KOPT-K1 (cell line): ENCODE data around the gene RNF213.
"Not testable (repeated sequence)": the region's sequence is repeated elsewhere in the genome, so short reads cannot be mapped to it uniquely, and the experiment has no call there.

Source experiments
- H3K27ac ChIP-seq: fragments of 200-600 bp; sonication (generic); 2 replicates; pipeline ENCODE4 v1.5.1; 2016; ENCODE audit warnings: antibody characterized with exemption, mild to moderate bottlenecking, low read depth, low read length; ENCODE audit not compliant: poor library complexity, severe bottlenecking
- H3K36me3 ChIP-seq: fragments of 200-600 bp; sonication (generic); 2 replicates; pipeline ENCODE4 v1.5.1; 2017; ENCODE audit warnings: antibody characterized with exemption, mild to moderate bottlenecking, low read length, moderate library complexity; ENCODE audit not compliant: insufficient read depth
- H3K9me3 ChIP-seq: fragments of 200-600 bp; sonication (generic); 2 replicates; pipeline ENCODE4 v1.5.1; 2017; ENCODE audit warnings: antibody characterized with exemption, low read length, mild to moderate bottlenecking; ENCODE audit not compliant: insufficient read depth, poor library complexity, severe bottlenecking

Gene RNF213

GRCh38 chr17:80300756-80301155 lies 40.1 kb downstream of the RNF213 start:
- Histone ChIP-seq H3K36me3 (peaks cover 100% of the 10 kb centered on the region), H3K9me3 (peaks cover 45% of the 10 kb centered on the region)
- H3K27ac ChIP-seq, result not testable (repeated sequence)

GRCh38 chr17:80303824-80304223 lies 43.2 kb downstream of the RNF213 start:
- Histone ChIP-seq H3K36me3 (peaks cover 100% of the 10 kb centered on the region), H3K27ac (no peak overlapping the region), H3K9me3 (peaks cover 45% of the 10 kb centered on the region)

- no peak overlapping the region for H3K27ac ChIP-seq
- peaks cover 100% of the 10 kb centered on the region for H3K36me3 ChIP-seq
- peaks cover 11% of the 10 kb centered on the region for H3K9me3 ChIP-seq
These were observed 47.5 kb downstream of the RNF213 start for GRCh38 chr17:80307994-80308691.

- no peak overlapping the region for H3K27ac ChIP-seq
- H3K9me3 ChIP-seq, result peaks cover 3% of the 10 kb centered on the region
- peaks cover 99% of the 10 kb centered on the region for H3K36me3 ChIP-seq
These were observed 48.3 kb downstream of the RNF213 start for GRCh38 chr17:80308692-80309517.

GRCh38 chr17:80311216-80311827 lies 50.7 kb downstream of the RNF213 start:
- H3K9me3 ChIP-seq, result no peaks in the 10 kb centered on the region
- no peak overlapping the region for H3K27ac ChIP-seq
- peaks cover 86% of the 10 kb centered on the region for H3K36me3 ChIP-seq

- Histone ChIP-seq H3K36me3 (peaks cover 86% of the 10 kb centered on the region), H3K27ac (no peak overlapping the region), H3K9me3 (no peaks in the 10 kb centered on the region)
These were observed 52.0 kb downstream of the RNF213 start for GRCh38 chr17:80312621-80313135.

GRCh38 chr17:80313160-80313829 lies 52.6 kb downstream of the RNF213 start:
- Histone ChIP-seq H3K36me3 (peaks cover 86% of the 10 kb centered on the region), H3K27ac (no peak overlapping the region), H3K9me3 (no peaks in the 10 kb centered on the region)

- H3K9me3 ChIP-seq, H3K27ac ChIP-seq: not testable (repeated sequence)
- peaks cover 86% of the 10 kb centered on the region for H3K36me3 ChIP-seq
These were observed 53.3 kb downstream of the RNF213 start for GRCh38 chr17:80313946-80314345.

- Histone ChIP-seq H3K27ac (no peak overlapping the region), H3K9me3 (no peaks in the 10 kb centered on the region), H3K36me3 (peaks cover 86% of the 10 kb centered on the region)
These were observed 55.0 kb downstream of the RNF213 start for GRCh38 chr17:80315517-80316182.

- Histone ChIP-seq H3K9me3 (no peaks in the 10 kb centered on the region), H3K36me3 (peaks cover 86% of the 10 kb centered on the region)
These were observed 55.8 kb downstream of the RNF213 start for GRCh38 chr17:80316431-80316830.

GRCh38 chr17:80316927-80317705 lies 56.5 kb downstream of the RNF213 start:
- no peaks in the 10 kb centered on the region for H3K9me3 ChIP-seq
- no peak overlapping the region for H3K27ac ChIP-seq
- H3K36me3 ChIP-seq, result peaks cover 86% of the 10 kb centered on the region

More at GRCh38 chr17:80316431-80316830, 55.8 kb downstream of the RNF213 start:
- no peak overlapping the region for H3K27ac ChIP-seq

GRCh38 chr17:80317706-80317980 lies 57.0 kb downstream of the RNF213 start:
- H3K27ac ChIP-seq, result no peak overlapping the region
- H3K9me3 ChIP-seq, result no peaks in the 10 kb centered on the region
- H3K36me3 ChIP-seq, result peaks cover 86% of the 10 kb centered on the region

- H3K36me3 ChIP-seq, result peaks cover 86% of the 10 kb centered on the region
- no peaks in the 10 kb centered on the region for H3K9me3 ChIP-seq
- H3K27ac ChIP-seq, result no peak overlapping the region
These were observed 57.5 kb downstream of the RNF213 start for GRCh38 chr17:80318166-80318565.
